ENCODE measurements around the gene ACTG1.
A peak's percentile ranks its signal among the peaks of the same experiment; 100 is the strongest.

Gene ACTG1

DNA sequence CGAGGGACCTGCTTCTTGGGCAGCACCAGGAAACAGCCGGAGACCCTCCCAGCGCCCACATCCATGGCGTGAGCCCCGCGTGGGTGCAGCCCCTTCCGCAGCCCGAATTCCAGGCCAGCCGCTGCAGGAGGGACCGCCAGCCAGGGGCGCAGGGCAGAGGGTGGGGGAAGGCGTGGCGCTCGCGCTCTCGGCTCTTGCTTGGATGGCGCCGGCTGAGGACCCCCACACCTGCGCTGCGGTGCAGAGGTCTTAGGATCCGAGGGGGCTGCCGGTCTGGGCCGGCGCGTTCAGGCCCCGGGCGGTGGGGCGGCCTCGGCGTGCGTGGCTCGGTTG, 28.8 kb downstream of the ACTG1 start:
- Histone ChIP-seq H3K27ac (ENCODE audit: low read length) (no peak overlapping the region), H3K27me3 (ENCODE audit: control insufficient read depth in 1 of 2, insufficient read depth in 2 of 2, low read length in 2 of 2) (no peaks in the 10 kb centered on the region), H3K36me3 (ENCODE audit: control insufficient read depth in 2 of 2, insufficient read depth in 2 of 2, low read length in 2 of 2) (no peaks in the 10 kb centered on the region), H3K4me3 (ENCODE audit: low read length in 2 of 2) (peak overlapping the region; percentile 44 to 73), H3K9ac (ENCODE audit: low read length in 2 of 2) (no peak overlapping the region), H3K4me1 (ENCODE audit: control insufficient read depth, insufficient read depth, low read length) (peaks cover 58% of the 10 kb centered on the region), H3K9me3 (ENCODE audit: control insufficient read depth in 2 of 2, low read length in 2 of 2) (no peaks in the 10 kb centered on the region)

DNA sequence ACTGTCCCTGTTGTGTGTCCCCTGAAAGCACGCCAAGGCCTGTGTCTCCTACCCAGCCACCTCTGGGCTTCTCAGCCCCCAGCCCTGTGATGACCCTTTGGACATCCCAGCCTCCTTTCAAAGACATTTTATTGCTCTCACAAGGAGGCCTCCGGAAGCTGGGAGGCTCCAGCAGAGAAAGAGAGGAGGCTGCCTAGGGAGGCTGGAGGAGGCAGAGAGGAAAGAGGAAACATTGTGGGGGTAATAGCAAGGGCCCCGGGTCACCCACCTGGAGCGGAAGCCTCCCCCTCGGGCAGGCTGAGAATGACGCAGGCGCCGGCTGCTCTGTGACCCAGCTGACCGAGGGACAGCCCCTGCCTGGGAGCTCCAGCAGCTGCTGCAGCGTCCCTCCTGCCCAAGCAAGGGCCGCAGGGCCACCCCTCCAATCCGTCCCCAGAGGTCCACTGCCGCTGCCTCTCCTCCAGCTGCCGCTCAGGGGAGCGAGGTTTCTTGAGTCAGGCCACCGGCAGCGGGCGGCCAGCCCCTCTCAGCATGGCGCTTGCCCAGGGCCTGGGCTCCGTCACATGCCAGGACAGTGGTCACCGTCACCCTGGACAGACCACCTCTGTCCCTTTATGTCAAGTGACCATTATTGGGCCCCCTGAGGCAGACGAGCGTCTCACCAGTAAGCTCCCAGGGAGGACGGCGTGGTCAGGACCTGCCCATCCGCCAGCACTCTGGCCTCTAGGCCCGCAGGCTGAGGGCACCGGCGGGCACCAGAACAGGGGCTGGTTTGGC, 29.3 kb downstream of the ACTG1 start:
- H3K9ac ChIP-seq (ENCODE audit: low read length in 2 of 2) = no peak overlapping the region
- H3K27ac ChIP-seq (ENCODE audit: low read length) = no peak overlapping the region
- peaks cover 53% of the 10 kb centered on the region for H3K4me1 ChIP-seq (ENCODE audit: control insufficient read depth, insufficient read depth, low read length)
- no peaks in the 10 kb centered on the region for H3K36me3 ChIP-seq (ENCODE audit: control insufficient read depth in 2 of 2, insufficient read depth in 2 of 2, low read length in 2 of 2)
- H3K4me3 ChIP-seq (ENCODE audit: low read length in 2 of 2) = peak overlapping the region in 1 of 2 donors; percentile 73
- no peaks in the 10 kb centered on the region for H3K27me3 ChIP-seq (ENCODE audit: control insufficient read depth in 1 of 2, insufficient read depth in 2 of 2, low read length in 2 of 2)
- no peaks in the 10 kb centered on the region for H3K9me3 ChIP-seq (ENCODE audit: control insufficient read depth in 2 of 2, low read length in 2 of 2)

DNA sequence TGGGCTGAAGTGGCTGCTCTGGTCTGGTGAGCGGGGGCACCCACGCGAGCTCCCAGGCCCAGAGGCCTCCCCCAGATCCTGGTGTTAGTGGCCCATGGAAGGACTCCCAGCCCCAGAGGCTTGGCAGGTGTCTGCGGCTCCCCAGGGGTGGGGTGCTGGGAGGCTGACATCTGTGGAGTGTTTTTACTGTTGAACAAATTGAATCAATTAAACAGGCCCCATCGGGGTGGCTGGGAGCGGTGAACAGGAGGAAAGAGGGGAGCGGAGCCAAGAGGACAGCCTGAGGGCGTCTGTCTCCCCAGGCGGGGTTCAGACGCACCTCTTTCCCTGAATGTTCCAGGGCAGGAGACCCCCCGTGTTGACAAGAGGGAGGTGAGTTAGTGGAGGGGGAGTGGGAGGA, 29.9 kb downstream of the ACTG1 start:
- Histone ChIP-seq H3K4me3 (ENCODE audit: low read length in 2 of 2) (no peak overlapping the region), H3K9me3 (ENCODE audit: control insufficient read depth in 2 of 2, low read length in 2 of 2) (no peaks in the 10 kb centered on the region), H3K27me3 (ENCODE audit: control insufficient read depth in 1 of 2, insufficient read depth in 2 of 2, low read length in 2 of 2) (no peaks in the 10 kb centered on the region), H3K4me1 (ENCODE audit: control insufficient read depth, insufficient read depth, low read length) (peaks cover 51% of the 10 kb centered on the region), H3K27ac (ENCODE audit: low read length) (no peak overlapping the region), H3K9ac (ENCODE audit: low read length in 2 of 2) (no peak overlapping the region), H3K36me3 (ENCODE audit: control insufficient read depth in 2 of 2, insufficient read depth in 2 of 2, low read length in 2 of 2) (no peaks in the 10 kb centered on the region)

DNA sequence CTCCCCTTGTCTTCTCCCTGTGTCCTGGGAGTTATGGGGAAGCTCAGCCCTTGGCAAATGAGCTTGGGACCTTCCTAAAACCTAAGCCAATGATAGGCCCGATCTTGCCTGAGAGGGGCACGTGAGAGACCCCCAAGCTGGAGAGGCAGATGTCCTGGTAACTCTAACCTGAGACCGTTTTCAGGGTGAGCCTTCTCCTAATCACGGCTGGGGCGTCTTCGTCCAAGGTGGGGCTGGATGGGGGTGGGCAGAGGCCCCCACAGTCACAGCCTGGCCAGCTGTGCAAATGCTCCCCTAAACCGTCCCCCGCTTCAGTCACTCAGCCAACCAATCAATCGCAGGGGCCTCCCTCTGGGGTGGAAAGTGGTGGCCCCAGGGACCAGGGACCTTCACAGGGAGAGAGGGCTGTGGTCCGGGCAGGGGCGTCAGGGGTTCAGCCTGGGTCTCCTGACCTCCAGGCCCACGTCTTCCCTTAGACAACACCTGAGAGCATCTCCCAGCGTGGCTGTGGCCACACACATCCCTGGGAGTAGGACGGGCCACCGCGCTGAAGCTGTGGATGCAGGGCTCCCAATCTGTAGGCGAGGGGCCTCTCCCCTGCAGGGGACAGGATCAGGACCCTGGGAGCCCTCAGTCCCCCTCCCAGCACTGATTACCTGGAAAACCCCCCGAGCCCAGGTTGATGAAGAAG, 30.6 kb downstream of the ACTG1 start:
- no peaks in the 10 kb centered on the region for H3K9me3 ChIP-seq (ENCODE audit: control insufficient read depth in 2 of 2, low read length in 2 of 2)
- H3K9ac ChIP-seq (ENCODE audit: low read length in 2 of 2) = peak overlapping the region in 1 of 2 donors; percentile 49
- H3K27ac ChIP-seq (ENCODE audit: low read length) = no peak overlapping the region
- peak overlapping the region; percentile 67 to 75 for H3K4me3 ChIP-seq (ENCODE audit: low read length in 2 of 2)
- no peaks in the 10 kb centered on the region for H3K27me3 ChIP-seq (ENCODE audit: control insufficient read depth in 1 of 2, insufficient read depth in 2 of 2, low read length in 2 of 2)
- H3K36me3 ChIP-seq (ENCODE audit: control insufficient read depth in 2 of 2, insufficient read depth in 2 of 2, low read length in 2 of 2) = no peaks in the 10 kb centered on the region
- peaks cover 47% of the 10 kb centered on the region for H3K4me1 ChIP-seq (ENCODE audit: control insufficient read depth, insufficient read depth, low read length)

DNA sequence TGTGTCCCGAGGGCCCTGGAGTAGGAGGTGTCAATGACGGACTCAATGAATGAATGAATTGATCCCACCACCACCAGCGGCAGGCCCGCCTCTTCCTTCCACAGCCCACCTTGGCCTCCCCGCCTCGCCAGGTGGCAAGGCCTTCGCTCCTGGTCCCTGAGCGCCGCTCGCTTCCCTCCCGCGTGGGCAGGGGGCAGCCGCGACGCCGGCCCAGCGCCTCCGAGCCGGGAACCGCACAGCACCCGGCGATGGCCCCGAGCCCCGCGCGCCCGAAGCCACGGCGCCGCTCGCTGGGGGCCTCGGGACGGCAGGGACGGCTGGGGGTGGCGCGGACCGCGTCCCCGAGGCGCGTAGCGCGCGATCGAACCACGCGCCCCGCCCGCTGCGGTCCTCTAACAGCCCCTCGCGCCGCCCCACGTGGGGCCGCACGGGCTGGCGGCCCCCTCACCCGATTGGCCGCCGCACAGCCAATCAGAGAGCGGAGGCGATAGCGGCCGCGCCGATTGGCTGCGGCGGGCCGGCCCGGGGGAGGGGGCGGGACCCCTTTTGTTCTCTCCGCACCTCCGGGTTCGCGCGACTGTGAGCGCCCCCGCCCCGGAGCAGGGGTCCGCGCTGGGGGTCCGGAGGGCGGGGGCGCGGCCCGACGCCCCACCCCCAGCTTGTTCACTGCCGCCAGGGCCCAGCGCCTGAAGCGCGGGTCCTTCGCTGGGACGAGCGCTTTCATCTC, 31.4 kb downstream of the ACTG1 start:
- H3K4me1 ChIP-seq (ENCODE audit: control insufficient read depth, insufficient read depth, low read length) = peaks cover 47% of the 10 kb centered on the region
- H3K9ac ChIP-seq (ENCODE audit: low read length in 2 of 2) = peak overlapping the region in 1 of 2 donors; percentile 49
- H3K36me3 ChIP-seq (ENCODE audit: control insufficient read depth in 2 of 2, insufficient read depth in 2 of 2, low read length in 2 of 2) = no peaks in the 10 kb centered on the region
- no peak overlapping the region for H3K27ac ChIP-seq (ENCODE audit: low read length)
- peaks cover 0 to 3% of the 10 kb centered on the region in 2 donors for H3K9me3 ChIP-seq (ENCODE audit: control insufficient read depth in 2 of 2, low read length in 2 of 2)
- H3K4me3 ChIP-seq (ENCODE audit: low read length in 2 of 2) = peak overlapping the region; percentile 67 to 75
- no peaks in the 10 kb centered on the region for H3K27me3 ChIP-seq (ENCODE audit: control insufficient read depth in 1 of 2, insufficient read depth in 2 of 2, low read length in 2 of 2)

DNA sequence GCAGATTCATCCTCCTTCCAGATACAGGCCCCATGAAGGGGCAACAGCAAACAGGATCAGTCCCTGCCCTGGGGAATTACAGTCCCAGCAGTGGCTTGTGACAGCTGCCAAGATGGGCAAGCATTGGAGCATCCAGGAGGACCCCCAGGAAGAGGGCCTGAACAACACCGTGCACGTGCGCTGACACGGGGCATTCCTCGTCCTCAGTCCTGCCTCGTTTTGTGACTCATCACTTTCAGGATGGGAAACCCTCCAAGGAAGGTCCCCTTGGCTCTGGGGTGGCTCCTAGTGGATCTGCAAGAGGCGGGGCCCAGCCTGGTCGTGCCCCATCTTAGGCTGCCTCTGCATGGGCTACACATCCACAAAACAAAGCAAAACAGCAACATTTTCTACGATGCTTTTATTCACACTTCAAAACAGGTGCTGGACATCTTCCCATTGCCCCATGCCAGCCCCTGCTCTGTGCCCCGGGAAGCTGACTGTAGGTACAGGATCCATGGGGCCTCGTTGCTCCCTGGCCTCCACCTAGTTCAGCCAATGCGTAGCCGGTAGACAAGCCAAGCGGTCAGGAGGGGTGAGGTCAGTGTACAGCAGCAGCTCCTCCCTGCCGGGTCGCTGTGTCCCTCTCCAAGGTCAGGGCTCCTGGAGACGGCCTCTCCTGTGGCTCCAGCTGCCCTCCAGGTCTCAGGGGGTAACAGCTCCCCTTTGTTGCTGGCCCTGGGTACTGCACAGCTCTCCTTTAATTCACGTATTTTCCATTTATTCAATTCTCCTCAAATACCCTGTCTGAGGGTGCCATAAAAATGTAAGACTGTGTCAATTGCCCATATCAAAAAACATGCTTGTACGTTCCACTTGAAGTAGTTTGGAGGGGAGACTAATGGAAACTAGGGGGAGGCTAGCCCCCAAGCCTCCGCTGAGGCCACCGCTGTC, 32.2 kb downstream of the ACTG1 start:
- Histone ChIP-seq H3K27me3 (ENCODE audit: control insufficient read depth in 1 of 2, insufficient read depth in 2 of 2, low read length in 2 of 2) (no peaks in the 10 kb centered on the region), H3K9me3 (ENCODE audit: control insufficient read depth in 2 of 2, low read length in 2 of 2) (peaks cover 0 to 3% of the 10 kb centered on the region in 2 donors), H3K4me1 (ENCODE audit: control insufficient read depth, insufficient read depth, low read length) (peaks cover 47% of the 10 kb centered on the region), H3K4me3 (ENCODE audit: low read length in 2 of 2) (peak overlapping the region; percentile 49 to 75), H3K9ac (ENCODE audit: low read length in 2 of 2) (no peak overlapping the region), H3K36me3 (ENCODE audit: control insufficient read depth in 2 of 2, insufficient read depth in 2 of 2, low read length in 2 of 2) (no peaks in the 10 kb centered on the region), H3K27ac (ENCODE audit: low read length) (no peak overlapping the region)

DNA sequence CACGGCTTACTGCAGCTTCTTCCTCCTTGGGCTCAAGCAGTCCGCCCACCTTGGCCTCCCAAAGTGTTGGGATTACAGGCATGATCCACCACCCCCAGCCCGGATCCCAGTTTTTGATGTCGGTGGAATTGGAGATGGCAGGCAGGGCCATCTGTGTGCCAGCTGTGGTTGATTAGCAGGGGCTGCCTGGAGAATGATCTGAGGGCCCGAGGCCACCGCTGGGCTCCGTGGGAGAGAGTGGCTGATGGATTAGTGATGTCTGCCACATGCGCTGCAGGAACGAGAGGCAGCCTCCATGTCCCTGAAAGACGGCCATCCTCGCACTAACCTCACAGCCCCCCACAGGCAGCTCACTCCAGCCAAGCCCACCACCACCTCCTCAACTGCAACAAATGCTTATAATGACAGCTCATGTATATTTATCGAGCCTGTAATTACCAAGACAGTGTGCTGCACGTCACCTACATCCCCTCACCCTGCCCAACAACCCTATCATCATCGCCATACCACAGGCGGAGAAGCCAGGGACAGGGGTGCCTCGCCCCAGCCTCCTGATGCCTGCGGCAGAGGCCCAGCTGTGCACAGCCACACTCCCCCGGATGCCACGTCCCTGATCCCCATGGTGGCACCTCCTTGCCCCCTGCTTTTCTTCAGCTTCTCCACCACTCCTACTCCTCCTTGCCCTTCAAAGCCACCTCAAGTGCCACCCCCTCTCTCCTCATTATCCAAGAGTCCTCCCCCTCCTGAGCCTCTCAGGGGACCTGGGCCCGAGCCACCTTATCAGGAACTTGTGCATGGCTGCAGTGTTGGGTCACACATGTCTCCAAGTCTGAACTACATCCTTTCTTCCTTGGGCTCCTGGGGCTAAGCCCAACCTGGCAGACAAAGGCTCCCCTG, 33.2 kb downstream of the ACTG1 start:
- peaks cover 42% of the 10 kb centered on the region for H3K4me1 ChIP-seq (ENCODE audit: control insufficient read depth, insufficient read depth, low read length)
- H3K27ac ChIP-seq (ENCODE audit: low read length) = no peak overlapping the region
- H3K27me3 ChIP-seq (ENCODE audit: control insufficient read depth in 1 of 2, insufficient read depth in 2 of 2, low read length in 2 of 2) = no peaks in the 10 kb centered on the region
- H3K36me3 ChIP-seq (ENCODE audit: control insufficient read depth in 2 of 2, insufficient read depth in 2 of 2, low read length in 2 of 2) = no peaks in the 10 kb centered on the region
- peaks cover 0 to 3% of the 10 kb centered on the region in 2 donors for H3K9me3 ChIP-seq (ENCODE audit: control insufficient read depth in 2 of 2, low read length in 2 of 2)
- H3K4me3 ChIP-seq (ENCODE audit: low read length in 2 of 2) = no peak overlapping the region
- H3K9ac ChIP-seq (ENCODE audit: low read length in 2 of 2) = no peak overlapping the region

DNA sequence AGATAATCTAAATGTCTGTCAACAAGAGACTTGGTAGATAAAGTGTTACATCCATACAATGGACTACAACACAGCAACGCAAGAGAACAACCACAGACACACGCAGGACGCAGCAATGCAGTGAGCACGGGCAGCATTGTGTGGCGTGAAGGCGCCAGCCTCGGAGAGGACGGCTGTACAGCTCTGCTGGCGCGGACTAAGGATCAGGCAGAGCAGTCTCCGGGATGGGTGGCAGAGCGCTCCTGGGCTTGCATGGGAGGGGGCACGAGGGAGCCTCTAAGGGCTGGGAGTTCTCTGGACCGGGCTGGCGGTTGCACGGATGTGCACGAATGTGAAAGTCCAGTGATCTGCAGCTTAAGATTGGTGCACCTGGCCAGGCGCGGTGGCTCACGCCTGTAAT, 34.5 kb downstream of the ACTG1 start:
- Histone ChIP-seq H3K27ac (ENCODE audit: low read length) (no peak overlapping the region), H3K9ac (ENCODE audit: low read length in 2 of 2) (no peak overlapping the region), H3K4me3 (ENCODE audit: low read length in 2 of 2) (no peak overlapping the region), H3K9me3 (ENCODE audit: control insufficient read depth in 2 of 2, low read length in 2 of 2) (peaks cover 0 to 3% of the 10 kb centered on the region in 2 donors), H3K27me3 (ENCODE audit: control insufficient read depth in 1 of 2, insufficient read depth in 2 of 2, low read length in 2 of 2) (no peaks in the 10 kb centered on the region), H3K36me3 (ENCODE audit: control insufficient read depth in 2 of 2, insufficient read depth in 2 of 2, low read length in 2 of 2) (no peaks in the 10 kb centered on the region), H3K4me1 (ENCODE audit: control insufficient read depth, insufficient read depth, low read length) (peaks cover 29% of the 10 kb centered on the region)

DNA sequence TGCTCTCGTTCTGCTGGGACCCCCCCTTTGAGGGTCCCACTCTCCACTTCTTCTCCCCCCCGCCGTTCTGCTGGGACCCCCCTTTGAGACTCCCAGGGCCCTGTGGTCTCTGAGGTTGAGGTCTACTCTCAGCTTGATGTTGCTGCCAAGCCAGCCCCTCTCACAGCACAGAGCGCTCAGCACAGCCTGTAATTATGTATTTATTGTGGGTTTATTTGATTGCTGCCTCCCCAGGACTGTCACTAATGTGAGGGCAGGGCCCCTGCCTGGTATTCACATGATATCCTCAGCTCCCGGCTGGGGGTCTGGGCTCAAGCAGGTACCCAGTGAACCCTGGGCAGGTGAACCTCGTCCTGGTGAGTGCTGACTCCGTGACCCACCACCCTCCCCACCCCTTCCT, 35.4 kb downstream of the ACTG1 start:
- Histone ChIP-seq H3K9ac (ENCODE audit: low read length in 2 of 2) (no peak overlapping the region), H3K4me3 (ENCODE audit: low read length in 2 of 2) (no peak overlapping the region), H3K4me1 (ENCODE audit: control insufficient read depth, insufficient read depth, low read length) (peaks cover 22% of the 10 kb centered on the region), H3K27ac (ENCODE audit: low read length) (no peak overlapping the region), H3K9me3 (ENCODE audit: control insufficient read depth in 2 of 2, low read length in 2 of 2) (peaks cover 0 to 3% of the 10 kb centered on the region in 2 donors), H3K27me3 (ENCODE audit: control insufficient read depth in 1 of 2, insufficient read depth in 2 of 2, low read length in 2 of 2) (no peaks in the 10 kb centered on the region), H3K36me3 (ENCODE audit: control insufficient read depth in 2 of 2, insufficient read depth in 2 of 2, low read length in 2 of 2) (no peaks in the 10 kb centered on the region)

Data from stomach smooth muscle (tissue), 2 donors.